Astrocyte of the cerebellum (primary cell): Measurements from ENCODE around the gene PSMD11.

Source experiments
- DNase-seq: peaks from one replicate; pipeline ENCODE4 v3.0.0-alpha.2; 2011; ENCODE audit warnings: low read depth
- H3K4me3 ChIP-seq: 2 replicates; pipeline ENCODE4 v1.5.1; 2011; ENCODE audit warnings: mild to moderate bottlenecking, low read depth, low read length, moderate library complexity
- in situ Hi-C: cut with HindIII; loops from 2 replicates; pipeline ENCODE4 v1.10.0; 2017; ENCODE audit warnings: low sequenced_read_pairs
- TF ChIP-seq, protein P1 (sequence below): IDR thresholded peaks from 2 replicates; pipeline ENCODE4 v1.5.1; 2012; ENCODE audit warnings: low read length, low read depth, moderate library complexity, mild to moderate bottlenecking; ENCODE audit errors: missing control alignments

PSMD11 gene

DNA sequence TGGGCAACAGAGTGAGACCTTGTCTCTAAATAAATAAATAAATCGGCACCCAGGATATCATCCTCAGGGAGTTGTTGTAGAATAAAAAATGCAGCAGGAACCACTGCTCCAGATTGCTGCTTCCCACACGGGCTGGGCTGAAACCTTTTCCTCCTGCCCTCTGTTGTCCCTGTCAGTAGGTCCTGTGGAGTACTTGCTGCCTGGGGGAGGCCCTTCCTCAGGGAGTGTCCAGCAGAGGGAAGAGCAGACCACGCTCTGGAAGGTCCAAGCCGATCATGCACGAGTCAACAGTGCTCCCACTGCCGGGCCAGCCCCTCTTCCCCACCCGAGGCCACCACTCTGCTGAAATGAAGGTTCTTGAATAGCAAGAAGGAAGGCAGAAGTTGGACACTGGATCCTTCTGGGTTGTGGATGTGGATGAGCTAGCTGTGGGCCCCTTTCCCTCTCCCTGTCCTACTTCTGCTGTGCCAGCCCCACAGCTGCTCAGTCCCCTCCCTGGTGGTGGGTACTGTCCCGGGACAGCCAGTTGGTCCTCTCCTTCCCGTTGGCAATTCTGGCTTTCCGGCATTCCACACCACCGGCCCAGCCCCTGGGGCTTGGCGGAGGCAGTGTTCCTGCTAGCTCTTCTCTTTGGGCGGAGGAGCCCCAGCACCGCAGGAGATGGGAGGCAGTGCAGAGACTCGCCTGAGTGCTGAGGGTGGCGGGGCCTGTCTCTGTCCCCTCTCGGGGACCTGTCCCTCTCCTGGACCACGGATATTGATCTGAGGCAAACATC lies 53.3 kb downstream of the PSMD11 start:
- H3K4me3 ChIP-seq = no peak overlapping the region
- in situ Hi-C loops = no loop called here
- TF ChIP-seq, protein P1, sequence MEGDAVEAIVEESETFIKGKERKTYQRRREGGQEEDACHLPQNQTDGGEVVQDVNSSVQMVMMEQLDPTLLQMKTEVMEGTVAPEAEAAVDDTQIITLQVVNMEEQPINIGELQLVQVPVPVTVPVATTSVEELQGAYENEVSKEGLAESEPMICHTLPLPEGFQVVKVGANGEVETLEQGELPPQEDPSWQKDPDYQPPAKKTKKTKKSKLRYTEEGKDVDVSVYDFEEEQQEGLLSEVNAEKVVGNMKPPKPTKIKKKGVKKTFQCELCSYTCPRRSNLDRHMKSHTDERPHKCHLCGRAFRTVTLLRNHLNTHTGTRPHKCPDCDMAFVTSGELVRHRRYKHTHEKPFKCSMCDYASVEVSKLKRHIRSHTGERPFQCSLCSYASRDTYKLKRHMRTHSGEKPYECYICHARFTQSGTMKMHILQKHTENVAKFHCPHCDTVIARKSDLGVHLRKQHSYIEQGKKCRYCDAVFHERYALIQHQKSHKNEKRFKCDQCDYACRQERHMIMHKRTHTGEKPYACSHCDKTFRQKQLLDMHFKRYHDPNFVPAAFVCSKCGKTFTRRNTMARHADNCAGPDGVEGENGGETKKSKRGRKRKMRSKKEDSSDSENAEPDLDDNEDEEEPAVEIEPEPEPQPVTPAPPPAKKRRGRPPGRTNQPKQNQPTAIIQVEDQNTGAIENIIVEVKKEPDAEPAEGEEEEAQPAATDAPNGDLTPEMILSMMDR = peak; percentile 22
- DNase-seq = no peak

DNA sequence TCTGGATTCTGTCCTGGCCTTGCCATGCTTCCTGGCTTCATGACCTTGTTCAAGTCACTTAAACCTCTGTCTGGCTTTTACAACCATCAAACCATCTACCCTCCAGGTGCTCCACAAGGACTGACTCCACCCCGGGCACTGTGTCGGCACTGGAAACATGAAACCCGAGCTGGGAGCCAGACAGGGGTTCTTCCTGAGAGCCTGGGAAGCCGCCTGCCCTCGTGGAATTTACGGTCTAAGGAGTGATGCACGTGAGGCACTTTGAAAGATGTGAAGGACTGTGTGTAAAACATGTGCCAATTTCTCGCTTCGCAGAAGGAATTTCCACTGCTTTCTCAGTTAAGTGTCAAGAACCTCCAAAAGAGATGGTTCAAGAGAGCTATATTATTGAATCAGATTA lies 54.1 kb downstream of the PSMD11 start:
- no peak overlapping the region for H3K4me3 ChIP-seq
- no peak for DNase-seq
- in situ Hi-C loops = no loop called here
- TF ChIP-seq, protein P1 = no peak

DNA sequence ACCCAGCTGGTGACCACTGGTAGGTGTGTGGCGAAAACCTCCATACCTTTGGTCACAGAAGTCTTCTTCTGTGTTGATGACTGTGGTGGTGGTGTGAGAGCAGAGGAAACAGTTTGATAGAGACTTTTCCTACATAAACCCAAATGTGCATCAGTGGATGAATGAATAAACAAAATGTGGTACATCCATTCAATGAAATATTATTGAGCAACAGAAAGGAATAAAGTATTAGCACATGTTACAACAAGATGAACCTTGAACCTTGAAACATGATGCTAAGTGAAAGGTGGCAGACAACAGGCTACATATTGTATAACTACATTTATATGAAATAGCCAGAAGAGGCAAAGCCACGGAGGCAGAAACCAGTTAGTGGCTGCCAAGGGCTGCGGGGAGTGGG lies 57.7 kb downstream of the PSMD11 start:
- TF ChIP-seq, protein P1 = no peak
- in situ Hi-C loops = no loop called here

DNA sequence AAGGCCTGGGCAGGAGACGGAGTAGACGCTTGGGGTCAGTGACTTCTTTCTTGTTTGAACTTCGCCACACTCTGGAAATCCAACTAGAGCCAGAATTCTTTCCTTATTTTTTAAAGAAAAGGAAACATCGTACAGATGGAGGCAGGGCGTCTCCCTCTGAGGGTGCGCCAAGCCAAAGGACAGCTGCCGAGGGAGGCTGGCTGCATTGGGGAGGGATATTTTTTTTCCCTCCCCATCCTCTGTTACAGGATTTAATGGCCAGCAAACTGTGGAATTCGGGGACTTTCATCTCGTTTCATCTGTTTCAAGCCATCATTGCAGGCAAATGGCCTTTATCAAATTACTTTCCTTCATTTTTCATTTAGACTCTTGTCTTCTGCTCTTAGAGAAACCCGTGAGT lies 58.4 kb downstream of the PSMD11 start:
- TF ChIP-seq, protein P1 = no peak
- in situ Hi-C loops = no loop called here
- DNase-seq = no peak
- H3K4me3 ChIP-seq = no peak overlapping the region

More for the DNA sequence above, 57.7 kb downstream of the PSMD11 start:
- H3K4me3 ChIP-seq = no peak overlapping the region
- no peak for DNase-seq

DNA sequence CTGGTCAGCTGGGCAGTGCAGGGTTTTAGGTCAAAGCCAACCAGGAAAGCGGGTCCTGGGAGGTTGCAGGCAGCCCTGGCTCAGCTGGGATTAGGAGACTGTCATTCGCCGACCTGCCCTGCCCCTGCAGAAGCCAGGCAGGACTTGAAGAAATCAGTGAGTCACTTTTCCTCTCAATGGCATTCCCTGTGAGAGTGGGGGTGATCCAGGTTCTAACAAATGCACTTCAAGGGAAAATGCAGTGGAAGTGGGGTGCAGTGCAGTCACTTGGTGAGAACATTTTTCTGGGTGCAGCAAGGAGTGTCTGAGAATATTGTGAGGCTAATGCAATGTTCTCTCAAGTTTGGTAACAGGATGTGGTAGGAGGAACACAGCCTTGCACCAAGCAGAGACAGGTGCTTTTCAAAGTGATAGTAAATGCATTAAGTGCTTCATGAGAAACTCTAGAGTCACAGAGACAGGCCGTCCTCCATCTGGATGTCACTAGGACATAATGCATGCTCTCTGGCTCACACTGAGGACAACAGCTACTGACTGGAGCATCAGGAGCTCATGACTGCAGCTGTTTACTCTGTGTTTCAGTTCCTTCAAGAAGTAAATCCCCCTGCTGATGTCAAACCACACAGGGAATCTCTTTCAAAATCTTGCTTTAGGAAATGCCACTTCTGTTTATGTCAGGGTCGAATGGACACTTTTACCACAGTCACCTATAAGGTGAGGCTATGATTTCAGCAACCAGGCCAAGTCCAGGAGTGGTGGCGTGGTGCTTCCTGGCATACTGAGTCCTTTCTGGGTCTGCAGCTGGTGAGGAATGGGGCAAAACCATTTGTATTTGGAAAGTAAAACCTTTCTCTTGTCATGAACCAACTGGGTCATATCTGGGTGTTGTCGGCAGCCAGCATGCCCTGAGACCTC lies 59.2 kb downstream of the PSMD11 start:
- TF ChIP-seq, protein P1 = no peak
- H3K4me3 ChIP-seq = no peak overlapping the region
- DNase-seq = no peak
- in situ Hi-C loops = no loop called here

DNA sequence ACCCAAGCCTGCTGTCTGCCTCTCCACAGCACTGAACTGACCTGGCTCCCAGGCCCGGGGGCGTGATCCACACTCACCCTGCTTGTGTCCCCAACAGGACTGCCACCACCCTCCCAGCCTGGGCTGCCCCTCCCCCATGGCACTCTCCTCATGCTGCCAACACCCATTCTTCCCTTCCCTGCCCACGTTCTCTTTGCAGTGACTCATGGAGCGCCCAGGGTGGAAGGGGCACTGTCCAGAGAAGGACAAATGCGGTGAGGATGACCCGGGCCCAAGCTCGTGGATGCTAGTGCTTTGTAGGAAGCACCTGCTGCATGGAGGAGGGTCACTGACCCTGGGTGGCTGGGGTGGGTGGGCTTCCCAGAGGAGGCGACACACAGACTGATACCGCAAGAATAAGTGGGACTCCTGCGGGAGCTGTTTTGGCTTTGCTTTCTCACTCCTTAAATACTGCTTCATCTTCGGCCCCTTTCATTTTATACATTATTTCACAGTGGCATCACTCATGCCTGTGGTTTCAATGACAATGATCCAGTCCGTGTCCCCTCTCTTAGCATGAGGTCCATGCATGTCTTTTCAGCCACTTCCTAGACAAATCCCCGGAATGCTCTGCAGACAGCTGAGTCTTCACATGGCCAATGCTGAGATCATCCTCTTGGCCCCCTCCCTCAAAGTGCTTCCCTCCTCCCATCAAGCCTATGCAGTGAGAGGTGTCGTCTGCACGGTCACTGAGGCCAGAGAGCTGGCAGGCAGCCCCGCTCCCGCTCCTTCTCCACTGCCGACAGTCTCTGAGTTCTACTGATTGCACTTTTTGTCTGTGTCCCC lies 60.1 kb downstream of the PSMD11 start:
- H3K4me3 ChIP-seq = no peak overlapping the region
- TF ChIP-seq, protein P1 = no peak
- in situ Hi-C loops = no loop called here
- no peak for DNase-seq
